CD4-positive, alpha-beta T cell (primary cell): ENCODE data around the gene CLCN3. TPM values are rescaled to one million over a fixed set of nuclear protein-coding genes. Genes with fewer than 3 reads are reported as not detected.

Experiments used
- ATAC-seq: fragments of 200-7000 bp; cut with Tn5 transposase; one replicate; pipeline ENCODE4 v1.10.0; 2022; ENCODE audit warnings: mild to moderate bottlenecking; ENCODE audit not compliant: poor library complexity
- CTCF ChIA-PET: fragments of 350-600 bp; sonication (Branson Sonifier 250); formaldehyde crosslinking; loops from one replicate; lab custom pipeline; 2021; ENCODE audit warnings: antibody characterized with exemption, inconsistent platforms; lab: Charles Lee
- POLR2A ChIA-PET: fragments of 350-600 bp; sonication (Branson Sonifier 250); formaldehyde crosslinking; loops from one replicate; lab custom pipeline; 2021; ENCODE audit warnings: antibody characterized with exemption, inconsistent platforms; lab: Charles Lee
- DNase-seq, 14 experiments: peaks; one replicate each; pipeline ENCODE4 v3.0.0-alpha.2; 2013 to 2020; ENCODE audit warnings: mixed read lengths in 2 of 14
- H3K27ac ChIP-seq, 2 donors: one replicate each; pipeline versions ENCODE4 v1.5.1 to v1.7.0; 2013; ENCODE audit warnings: low read length in 2 of 2, low read depth in 1 of 2, mild to moderate bottlenecking in 1 of 2
- H3K27me3 ChIP-seq, 2 experiments: 1 replicate in 1 of 2; 2 replicates in 1 of 2; pipeline versions ENCODE4 v1.6.1 to v1.7.0; 2013; ENCODE audit warnings: low read length in 2 of 2, control low read depth in 1 of 2, mild to moderate bottlenecking in 1 of 2, moderate library complexity in 1 of 2; ENCODE audit not compliant: insufficient read depth in 2 of 2, control insufficient read depth in 1 of 2
- H3K36me3 ChIP-seq: one replicate; pipeline ENCODE4 v1.6.1; 2013; ENCODE audit warnings: low read length, control low read depth; ENCODE audit not compliant: insufficient read depth
- H3K4me1 ChIP-seq: one replicate; pipeline ENCODE4 v1.6.1; 2013; ENCODE audit warnings: low read length, control low read depth; ENCODE audit not compliant: insufficient read depth
- H3K4me3 ChIP-seq: one replicate; pipeline ENCODE4 v1.5.1; 2013; ENCODE audit warnings: mild to moderate bottlenecking, low read length, moderate library complexity
- H3K9me3 ChIP-seq, 2 experiments: 1 replicate in 1 of 2; 2 replicates in 1 of 2; pipeline versions ENCODE4 v1.6.1 to v1.7.0; 2013; ENCODE audit warnings: low read length in 2 of 2, mild to moderate bottlenecking in 2 of 2, control low read depth in 1 of 2, moderate library complexity in 1 of 2; ENCODE audit not compliant: control insufficient read depth in 1 of 2, insufficient read depth in 1 of 2
- H3K27ac Mint-ChIP-seq: one replicate; pipeline ENCODE4 v1.8.0; 2020; ENCODE audit warnings: mixed read lengths
- H3K27me3 Mint-ChIP-seq: one replicate; pipeline ENCODE4 v1.8.0; 2021; ENCODE audit warnings: mixed read lengths
- H3K36me3 Mint-ChIP-seq: one replicate; pipeline ENCODE4 v1.8.0; 2021; ENCODE audit warnings: low read depth, mixed read lengths
- H3K4me1 Mint-ChIP-seq: one replicate; pipeline ENCODE4 v1.8.0; 2021; ENCODE audit warnings: low read depth, mixed read lengths
- H3K4me3 Mint-ChIP-seq: one replicate; pipeline ENCODE4 v1.8.0; 2020; ENCODE audit warnings: mild to moderate bottlenecking, mixed read lengths
- H3K9me3 Mint-ChIP-seq: one replicate; pipeline ENCODE4 v1.8.0; 2020; ENCODE audit warnings: mixed read lengths
- CTCF ChIP-seq: fragments of 200-600 bp; IDR thresholded peaks from one replicate; pipeline ENCODE4 v1.8.0; 2022; ENCODE audit warnings: antibody characterized with exemption, mild to moderate bottlenecking
- intact Hi-C, 2 experiments: fragments of 100-400 bp; cut with DNase I in 1 of 2; cut with micrococcal nuclease in 1 of 2; formaldehyde crosslinking; loops; one replicate each; pipeline versions ENCODE4 v1.15.1 to v1.9.0; 2023 to 2025; cut with DNase I, micrococcal nuclease
- total RNA-seq, 174 experiments: library from RNA in 2 of 174; stranded (reverse) in 2 of 174; gene quantifications; one replicate each; pipeline ENCODE4 v1.2.3 and lab custom pipeline; 2021 to 2026

The CLCN3 gene
- total RNA-seq, 2 experiments from 2014 or later: 9.0 to 9.2 TPM

GRCh38 chr4:169628579-169628978 is 8.2 kb downstream of the CLCN3 start:
- Histone ChIP-seq H3K27me3 (no peaks in the 10 kb centered on the region), H3K4me3 (no peak overlapping the region), H3K36me3 (no peaks in the 10 kb centered on the region), H3K4me1 (peaks cover 15% of the 10 kb centered on the region), H3K27ac (no peak overlapping the region), H3K9me3 (no peaks in the 10 kb centered on the region)
- no peak for TF ChIP-seq CTCF
- Mint-ChIP-seq H3K4me1 (peaks cover 53% of the 10 kb centered on the region), H3K4me3 (no peak overlapping the region), H3K36me3 (peaks cover 8% of the 10 kb centered on the region), H3K27me3 (no peaks in the 10 kb centered on the region), H3K27ac (peak overlapping the region; percentile 40), H3K9me3 (no peaks in the 10 kb centered on the region)
- intact Hi-C loops: loop anchor here in 1 of 2 experiments (5.0 kb wide), 1 partner anchor 39 kb away; no protein-coding TSS in a partner anchor
- CTCF ChIA-PET: interaction anchor here (1.0 to 2.6 kb wide), 2 partner anchors 15 to 22 kb away, joined by 3 to 7 read pairs; partner anchors contain the start of gene NEK1
- POLR2A ChIA-PET: no interaction called here
- DNase-seq: no peak
- ATAC-seq: no peak

GRCh38 chr4:169630069-169630468 is 9.7 kb downstream of the CLCN3 start:
- Histone ChIP-seq H3K27me3 (no peaks in the 10 kb centered on the region), H3K27ac (no peak overlapping the region), H3K36me3 (no peaks in the 10 kb centered on the region), H3K9me3 (no peaks in the 10 kb centered on the region), H3K4me1 (peaks cover 15% of the 10 kb centered on the region), H3K4me3 (no peak overlapping the region)
- no peak for TF ChIP-seq CTCF
- H3K27ac Mint-ChIP-seq: no peak overlapping the region
- H3K27me3 Mint-ChIP-seq: no peaks in the 10 kb centered on the region
- no peak overlapping the region for H3K4me3 Mint-ChIP-seq
- H3K4me1 Mint-ChIP-seq: peaks cover 48% of the 10 kb centered on the region
- ATAC-seq: no peak
- POLR2A ChIA-PET: interaction anchor here (0.6 kb wide), 1 partner anchor 1334 kb away, joined by 3 read pairs; no protein-coding TSS in a partner anchor
- no peaks in the 10 kb centered on the region for H3K9me3 Mint-ChIP-seq
- no peak for DNase-seq
- CTCF ChIA-PET: interaction anchor here (1.1 to 2.6 kb wide), 3 partner anchors 12 to 93 kb away, joined by 3 to 7 read pairs (median 3); partner anchors contain the start of gene NEK1
- H3K36me3 Mint-ChIP-seq: peaks cover 8% of the 10 kb centered on the region
- intact Hi-C loops: no loop called here

GRCh38 chr4:169632896-169633295 is 12.5 kb downstream of the CLCN3 start:
- Histone ChIP-seq H3K4me1 (peaks cover 10% of the 10 kb centered on the region), H3K4me3 (no peak overlapping the region), H3K36me3 (peaks cover 7% of the 10 kb centered on the region), H3K9me3 (no peaks in the 10 kb centered on the region), H3K27me3 (no peaks in the 10 kb centered on the region), H3K27ac (no peak overlapping the region)
- Mint-ChIP-seq H3K27ac (no peak overlapping the region), H3K9me3 (no peaks in the 10 kb centered on the region), H3K36me3 (peaks cover 27% of the 10 kb centered on the region), H3K4me1 (peaks cover 26% of the 10 kb centered on the region), H3K27me3 (no peaks in the 10 kb centered on the region), H3K4me3 (no peak overlapping the region)
- POLR2A ChIA-PET: interaction anchor here (0.6 kb wide), 1 partner anchor 178 kb away, joined by 3 read pairs; no protein-coding TSS in a partner anchor
- TF ChIP-seq CTCF: no peak
- no peak for ATAC-seq
- intact Hi-C loops: no loop called here
- CTCF ChIA-PET: no interaction called here
- DNase-seq: no peak
